Chondrocyte (in vitro differentiated cells): ENCODE results near the gene VSIG10. TPM values are rescaled to one million over a fixed set of nuclear protein-coding genes. Genes with fewer than 3 reads are reported as not detected.

Source experiments
- DNase-seq: peaks from one replicate; pipeline ENCODE4 v3.0.0; 2021; ENCODE audit warnings: mixed read lengths, low spot score
- H3K27ac Mint-ChIP-seq: one replicate; pipeline ENCODE4 v1.8.0; 2021; ENCODE audit warnings: mild to moderate bottlenecking, moderate library complexity, mixed read lengths; ENCODE audit not compliant: unreplicated experiment
- H3K27me3 Mint-ChIP-seq: 2 replicates; pipeline ENCODE4 v1.8.0; 2021; ENCODE audit warnings: low read depth, mixed read lengths
- H3K36me3 Mint-ChIP-seq: 2 replicates; pipeline ENCODE4 v1.8.0; 2021; ENCODE audit warnings: low read depth, mixed read lengths
- H3K4me1 Mint-ChIP-seq: 2 replicates; pipeline ENCODE4 v1.8.0; 2021; ENCODE audit warnings: low read depth, mild to moderate bottlenecking, mixed read lengths
- H3K4me3 Mint-ChIP-seq: one replicate; pipeline ENCODE4 v1.8.0; 2021; ENCODE audit warnings: mild to moderate bottlenecking, moderate library complexity, mixed read lengths; ENCODE audit not compliant: unreplicated experiment
- H3K9me3 Mint-ChIP-seq: 2 replicates; pipeline ENCODE4 v1.8.0; 2021; ENCODE audit warnings: low read depth, mixed read lengths
- CTCF ChIP-seq: fragments of 200-600 bp; sonication (generic); IDR thresholded peaks from 2 replicates; pipeline ENCODE4 v1.5.0; 2021; ENCODE audit warnings: antibody characterized with exemption, mild to moderate bottlenecking, moderate library complexity
- long read RNA-seq: library from polyadenylated mRNA; stranded (forward); transcript quantifications from one replicate; pipeline ENCODE4 v2.0.0, GENCODE V29; 2021
- total RNA-seq: library from RNA; stranded (reverse); gene quantifications from 3 replicates; pipeline ENCODE4 v1.2.1, GENCODE V29; 2021

The VSIG10 gene
- total RNA-seq = 9.3 to 13.6 TPM (median 9.5 TPM) in 3 replicates
- long read RNA-seq, partial matches to known transcripts = 1 of 1 reads
- long read RNA-seq, other reads (novel, unspliced or antisense) = 0 of 1 reads

GRCh38 chr12:118103601-118104382 is at the start of gene VSIG10:
VSIG10 (minus strand) TSS chr12:118104011; CDS start chr12:118103671, 340 bp downstream.
- peak; percentile 18 for TF ChIP-seq CTCF
- peak within 1 kb of the TSS; percentile 39 for H3K27ac Mint-ChIP-seq
- peak within 1 kb of the TSS; percentile 79 for H3K4me3 Mint-ChIP-seq
- peaks cover 10% of the 10 kb centered on the region for H3K4me1 Mint-ChIP-seq
- H3K27me3 Mint-ChIP-seq = no peaks in the 10 kb centered on the region
- no peak for DNase-seq
- no peaks in the 10 kb centered on the region for H3K9me3 Mint-ChIP-seq
- H3K36me3 Mint-ChIP-seq = no peaks in the 10 kb centered on the region

- Mint-ChIP-seq H3K36me3 (peaks cover 12% of the 10 kb centered on the region), H3K9me3 (no peaks in the 10 kb centered on the region), H3K27me3 (no peaks in the 10 kb centered on the region), H3K4me3 (no peak overlapping the region), H3K27ac (no peak overlapping the region), H3K4me1 (no peaks in the 10 kb centered on the region)
- no peak for TF ChIP-seq CTCF
- no peak for DNase-seq
These were observed 47.9 kb upstream of the VSIG10 start for GRCh38 chr12:118151755-118152154.

- no peaks in the 10 kb centered on the region for H3K27me3 Mint-ChIP-seq
- no peaks in the 10 kb centered on the region for H3K4me1 Mint-ChIP-seq
- no peak overlapping the region for H3K4me3 Mint-ChIP-seq
- H3K27ac Mint-ChIP-seq = no peak overlapping the region
- DNase-seq = no peak
- H3K9me3 Mint-ChIP-seq = no peaks in the 10 kb centered on the region
- TF ChIP-seq CTCF = no peak
- H3K36me3 Mint-ChIP-seq = peaks cover 15% of the 10 kb centered on the region
These were observed 46.8 kb upstream of the VSIG10 start for GRCh38 chr12:118150625-118151024.

- DNase-seq = no peak
- Mint-ChIP-seq H3K36me3 (peaks cover 26% of the 10 kb centered on the region), H3K27ac (no peak overlapping the region), H3K9me3 (no peaks in the 10 kb centered on the region), H3K4me3 (no peak overlapping the region), H3K4me1 (no peaks in the 10 kb centered on the region), H3K27me3 (no peaks in the 10 kb centered on the region)
- no peak for TF ChIP-seq CTCF
These were observed 44.5 kb upstream of the VSIG10 start for GRCh38 chr12:118148287-118148686.

- DNase-seq = no peak
- Mint-ChIP-seq H3K27me3 (no peaks in the 10 kb centered on the region), H3K4me1 (no peaks in the 10 kb centered on the region), H3K27ac (no peak overlapping the region), H3K36me3 (peaks cover 34% of the 10 kb centered on the region), H3K9me3 (no peaks in the 10 kb centered on the region), H3K4me3 (no peak overlapping the region)
- TF ChIP-seq CTCF = no peak
These were observed 42.0 kb upstream of the VSIG10 start for GRCh38 chr12:118145798-118146156.
